Activated CD8-positive, alpha-beta T cell treated with anti-CD3 and anti-CD28 coated beads for 36 hours (primary cell): Measurements from ENCODE around the gene C14orf180. TPM values are rescaled to one million over a fixed set of nuclear protein-coding genes. Genes with fewer than 3 reads are reported as not detected.

ENCODE experiments used
- ATAC-seq: fragments of 200-7000 bp; cut with Tn5 transposase; one replicate; pipeline ENCODE4 v1.10.0; 2021; ENCODE audit warnings: mild to moderate bottlenecking, moderate library complexity
- CTCF ChIA-PET: fragments of 350-600 bp; sonication (Branson Sonifier 250); formaldehyde crosslinking; loops from one replicate; lab custom pipeline; 2021; ENCODE audit warnings: antibody characterized with exemption; lab: Charles Lee
- POLR2A ChIA-PET: fragments of 350-600 bp; sonication (Branson Sonifier 250); formaldehyde crosslinking; loops from one replicate; lab custom pipeline; 2021; ENCODE audit warnings: antibody characterized with exemption; lab: Charles Lee
- DNase-seq: peaks from one replicate; pipeline ENCODE4 v3.0.0-alpha.2; 2020
- H3K27ac Mint-ChIP-seq: one replicate; pipeline ENCODE4 v1.8.0; 2021; ENCODE audit warnings: mild to moderate bottlenecking, mixed read lengths
- H3K27me3 Mint-ChIP-seq: one replicate; pipeline ENCODE4 v1.8.0; 2021; ENCODE audit warnings: mixed read lengths
- H3K36me3 Mint-ChIP-seq: one replicate; pipeline ENCODE4 v1.8.0; 2021; ENCODE audit warnings: low read depth, mixed read lengths
- H3K4me1 Mint-ChIP-seq: one replicate; pipeline ENCODE4 v1.8.0; 2021; ENCODE audit warnings: low read depth, mixed read lengths
- H3K4me3 Mint-ChIP-seq: one replicate; pipeline ENCODE4 v1.8.0; 2021; ENCODE audit warnings: mild to moderate bottlenecking, moderate library complexity, mixed read lengths
- H3K9me3 Mint-ChIP-seq: one replicate; pipeline ENCODE4 v1.8.0; 2021; ENCODE audit warnings: mixed read lengths
- intact Hi-C: fragments of 100-400 bp; cut with micrococcal nuclease; formaldehyde crosslinking; loops from one replicate; pipeline ENCODE4 v1.10.0; 2022
- total RNA-seq, 2 experiments: library from RNA; stranded (reverse); gene quantifications; one replicate each; pipeline ENCODE4 v1.2.3, GENCODE V29; 2021
- TF ChIP-seq, protein P1 (sequence below): fragments of 200-600 bp; IDR thresholded peaks from one replicate; pipeline ENCODE4 v1.8.0; 2022; ENCODE audit warnings: antibody characterized with exemption, mild to moderate bottlenecking

Gene C14orf180
- total RNA-seq, 2 experiments from 2014 or later = not detected

DNA sequence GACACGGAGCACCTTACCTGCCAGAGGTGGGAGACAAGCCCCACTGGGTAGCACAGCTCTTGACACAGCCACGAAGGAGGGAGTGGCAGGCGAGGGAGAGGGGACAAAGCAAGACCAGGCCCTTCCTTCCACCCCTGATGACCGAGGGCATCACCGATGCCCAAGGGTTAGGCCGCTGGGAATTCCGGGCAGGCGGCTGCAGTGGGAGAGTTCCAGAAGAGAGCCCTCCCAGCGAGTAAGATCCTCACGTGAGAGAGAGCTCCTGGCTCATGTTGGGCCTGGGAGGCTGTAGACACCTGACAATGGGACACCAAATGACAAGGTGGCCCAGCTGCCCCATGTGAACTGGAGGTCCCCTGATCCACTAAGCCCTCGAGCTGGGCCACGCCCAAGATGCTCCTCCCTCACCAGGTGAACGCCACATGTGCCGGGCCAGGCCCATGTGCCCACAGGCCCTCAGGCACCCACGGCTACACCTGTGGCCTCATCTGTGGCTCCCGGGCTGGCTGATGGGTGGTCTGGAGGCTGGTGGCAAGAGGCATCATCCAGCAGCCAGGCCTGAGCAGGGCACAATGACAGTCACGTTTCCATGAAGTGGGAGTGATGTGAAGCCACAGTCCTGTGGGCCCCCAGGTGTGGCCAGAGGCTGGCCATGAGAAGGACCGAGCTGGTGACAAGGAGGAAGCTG, 32.1 kb upstream of the C14orf180 start:
- intact Hi-C loops = no loop called here
- DNase-seq (no peak), ATAC-seq (no peak)
- no peaks in the 10 kb centered on the region for H3K36me3 Mint-ChIP-seq
- no peaks in the 10 kb centered on the region for H3K4me1 Mint-ChIP-seq
- no peak overlapping the region for H3K4me3 Mint-ChIP-seq
- TF ChIP-seq, protein P1, sequence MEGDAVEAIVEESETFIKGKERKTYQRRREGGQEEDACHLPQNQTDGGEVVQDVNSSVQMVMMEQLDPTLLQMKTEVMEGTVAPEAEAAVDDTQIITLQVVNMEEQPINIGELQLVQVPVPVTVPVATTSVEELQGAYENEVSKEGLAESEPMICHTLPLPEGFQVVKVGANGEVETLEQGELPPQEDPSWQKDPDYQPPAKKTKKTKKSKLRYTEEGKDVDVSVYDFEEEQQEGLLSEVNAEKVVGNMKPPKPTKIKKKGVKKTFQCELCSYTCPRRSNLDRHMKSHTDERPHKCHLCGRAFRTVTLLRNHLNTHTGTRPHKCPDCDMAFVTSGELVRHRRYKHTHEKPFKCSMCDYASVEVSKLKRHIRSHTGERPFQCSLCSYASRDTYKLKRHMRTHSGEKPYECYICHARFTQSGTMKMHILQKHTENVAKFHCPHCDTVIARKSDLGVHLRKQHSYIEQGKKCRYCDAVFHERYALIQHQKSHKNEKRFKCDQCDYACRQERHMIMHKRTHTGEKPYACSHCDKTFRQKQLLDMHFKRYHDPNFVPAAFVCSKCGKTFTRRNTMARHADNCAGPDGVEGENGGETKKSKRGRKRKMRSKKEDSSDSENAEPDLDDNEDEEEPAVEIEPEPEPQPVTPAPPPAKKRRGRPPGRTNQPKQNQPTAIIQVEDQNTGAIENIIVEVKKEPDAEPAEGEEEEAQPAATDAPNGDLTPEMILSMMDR = no peak
- no peak overlapping the region for H3K27ac Mint-ChIP-seq
- H3K27me3 Mint-ChIP-seq = peaks cover 11% of the 10 kb centered on the region
- H3K9me3 Mint-ChIP-seq = no peaks in the 10 kb centered on the region
- CTCF ChIA-PET = no interaction called here
- POLR2A ChIA-PET = no interaction called here

DNA sequence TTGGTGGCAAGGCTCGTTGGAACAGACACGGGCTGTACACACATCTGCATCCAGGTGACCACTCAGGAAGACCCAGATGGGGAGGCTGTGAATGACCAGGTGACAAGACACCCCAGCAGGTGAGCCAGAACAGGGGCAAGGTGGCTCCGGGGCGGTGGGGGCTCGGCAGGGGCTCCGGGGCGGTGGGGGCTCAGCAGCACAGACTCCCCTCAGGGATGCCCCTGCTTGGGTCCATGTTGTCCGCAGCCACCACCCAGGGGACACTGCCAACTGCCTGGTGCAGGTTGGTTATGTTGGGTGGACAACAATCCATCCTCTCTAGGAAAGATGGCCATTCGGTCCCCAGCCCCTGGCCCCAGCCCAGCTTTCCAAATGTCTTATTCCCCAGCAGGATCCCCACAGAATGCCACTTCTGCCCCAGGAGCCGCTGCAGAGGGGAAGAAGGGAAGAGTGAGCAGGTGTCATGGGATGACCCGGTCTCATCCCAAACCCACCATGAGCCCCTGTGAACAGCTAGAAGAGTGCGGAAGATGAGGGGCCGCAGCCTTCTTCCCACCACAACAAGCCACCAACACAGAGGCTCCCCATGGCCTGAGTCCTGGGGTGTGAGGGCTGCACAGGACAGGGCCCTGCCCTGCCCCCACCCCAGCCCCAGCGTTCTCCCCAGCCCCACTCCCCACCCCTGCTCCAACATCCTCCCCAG, 31.4 kb upstream of the C14orf180 start:
- Mint-ChIP-seq H3K9me3 (no peaks in the 10 kb centered on the region), H3K4me1 (no peaks in the 10 kb centered on the region), H3K4me3 (no peak overlapping the region), H3K27ac (no peak overlapping the region), H3K36me3 (no peaks in the 10 kb centered on the region), H3K27me3 (peaks cover 11% of the 10 kb centered on the region)
- TF ChIP-seq, protein P1 = no peak
- ChIA-PET CTCF (no interaction called here), POLR2A (no interaction called here)
- no peak for DNase-seq
- ATAC-seq = no peak
- intact Hi-C loops = no loop called here

DNA sequence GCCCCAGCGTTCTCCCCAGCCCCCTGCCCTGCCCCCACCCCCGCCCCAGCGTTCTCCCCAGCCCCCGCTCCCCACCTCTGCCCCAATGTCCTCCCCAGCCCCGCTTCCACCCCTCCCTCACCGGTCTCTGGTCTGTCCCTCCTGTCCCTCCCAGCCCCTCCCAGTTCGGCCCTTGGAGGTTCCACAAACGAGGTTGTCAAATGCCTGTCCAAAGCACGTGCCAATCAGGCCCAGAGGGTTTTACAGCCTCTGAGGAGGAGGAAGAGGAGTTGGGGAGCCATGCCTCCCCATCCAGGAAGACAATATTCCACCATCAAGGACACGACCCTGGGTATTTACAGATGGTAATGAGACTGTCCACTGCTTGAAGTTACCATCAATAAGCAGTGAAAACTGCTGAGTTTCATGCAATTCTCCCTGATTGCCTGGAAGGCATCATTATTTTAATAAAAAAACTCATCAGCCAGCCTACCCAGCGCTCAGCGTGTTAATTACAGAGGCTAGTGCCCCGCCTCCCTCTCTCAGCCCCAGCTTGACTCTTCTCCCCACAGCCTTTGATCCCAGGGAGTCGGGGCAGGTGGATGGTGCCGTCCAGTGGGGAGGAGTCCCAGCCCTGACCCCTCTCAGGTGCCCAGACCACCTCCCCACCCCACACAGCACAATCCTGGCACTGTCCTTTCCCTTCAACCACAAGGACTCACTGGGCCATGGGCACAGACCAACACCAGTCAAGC, 30.6 kb upstream of the C14orf180 start:
- ChIA-PET CTCF (no interaction called here), POLR2A (no interaction called here)
- no peaks in the 10 kb centered on the region for H3K36me3 Mint-ChIP-seq
- no peak for ATAC-seq
- no peaks in the 10 kb centered on the region for H3K9me3 Mint-ChIP-seq
- peaks cover 8% of the 10 kb centered on the region for H3K27me3 Mint-ChIP-seq
- intact Hi-C loops = no loop called here
- no peak overlapping the region for H3K4me3 Mint-ChIP-seq
- no peak overlapping the region for H3K27ac Mint-ChIP-seq
- TF ChIP-seq, protein P1 = no peak
- no peaks in the 10 kb centered on the region for H3K4me1 Mint-ChIP-seq
- DNase-seq = no peak

DNA sequence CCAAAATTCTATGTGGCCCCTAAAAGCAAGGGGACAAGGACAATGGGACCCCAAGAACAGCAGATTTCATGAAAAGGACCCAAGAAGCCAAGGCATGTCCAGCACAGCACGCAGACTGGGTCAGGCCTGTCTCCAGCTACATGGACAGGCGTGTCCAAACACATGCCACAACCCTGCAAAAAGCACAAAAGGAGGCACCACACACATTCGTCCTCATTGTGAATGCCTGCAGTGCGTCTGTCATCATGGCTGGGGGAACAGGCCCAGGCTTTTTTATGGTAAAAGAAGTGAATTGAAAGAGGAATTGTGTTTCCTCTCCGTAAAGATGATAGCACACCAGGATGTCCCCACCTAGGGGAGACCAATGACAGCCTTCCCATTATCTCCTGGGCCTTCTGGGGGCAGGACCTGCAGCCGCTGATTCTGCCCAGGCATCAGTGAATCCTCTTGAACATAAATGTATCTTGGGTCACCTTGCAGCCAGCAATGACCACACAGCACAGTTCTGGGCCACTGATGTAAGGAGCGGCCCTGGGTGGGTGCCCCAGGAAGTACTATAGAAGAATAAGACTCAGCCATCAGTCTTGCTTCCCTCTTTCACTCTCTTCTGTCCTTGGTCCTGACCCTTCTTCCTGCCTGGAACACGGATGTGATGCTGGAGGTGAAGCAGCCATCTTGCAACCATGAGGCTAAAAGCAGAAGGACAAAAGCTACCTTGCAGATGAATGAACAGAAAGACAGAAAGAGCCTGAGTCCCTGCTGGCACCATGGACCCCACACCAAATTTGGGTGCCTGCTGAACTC, 29.8 kb upstream of the C14orf180 start:
- no peak overlapping the region for H3K4me3 Mint-ChIP-seq

More for the DNA sequence above, 29.8 kb upstream of the C14orf180 start:
- no peaks in the 10 kb centered on the region for H3K9me3 Mint-ChIP-seq
- peaks cover 7% of the 10 kb centered on the region for H3K27me3 Mint-ChIP-seq
- intact Hi-C loops = no loop called here
- TF ChIP-seq, protein P1 = no peak
- ATAC-seq (no peak), DNase-seq (no peak)
- no peaks in the 10 kb centered on the region for H3K4me1 Mint-ChIP-seq
- ChIA-PET CTCF (no interaction called here), POLR2A (no interaction called here)
- H3K27ac Mint-ChIP-seq = no peak overlapping the region
- H3K36me3 Mint-ChIP-seq = no peaks in the 10 kb centered on the region
